Measurements from ENCODE around the gene HOXD9. TPM values are rescaled to one million over a fixed set of nuclear protein-coding genes. Genes with fewer than 3 reads are reported as not detected.
A peak's percentile ranks its signal among the peaks of the same experiment; 100 is the strongest.

The HOXD9 gene
- total RNA-seq, 1 experiment from 2014 or later: not detected

- Histone ChIP-seq H3K79me1 (ENCODE audit: insufficient read depth, low read depth, low read length, poor library complexity, severe bottlenecking) (no peaks in the 10 kb centered on the region), H3K56ac (ENCODE audit: insufficient read length, low read depth, low read length) (no peak overlapping the region), H3K9ac (ENCODE audit: extremely low read depth, insufficient read length, low read length) (no peak overlapping the region), H4K5ac (ENCODE audit: insufficient read length, low read depth, low read length) (no peak overlapping the region), H3K4me1 (ENCODE audit: insufficient read depth, low read length) (no peaks in the 10 kb centered on the region; the same call in 1 of the 2 replicates), H2BK15ac (ENCODE audit: low read depth, low read length) (no peak overlapping the region), H3K4me2 (ENCODE audit: insufficient read depth, insufficient read length, low read length) (no peak overlapping the region), H2BK120ac (ENCODE audit: low read depth, low read length, poor library complexity, severe bottlenecking) (no peak overlapping the region), H3K4ac (ENCODE audit: low read depth, low read length) (no peak overlapping the region), H2AK5ac (ENCODE audit: insufficient read length, low read length) (no peak overlapping the region), H3K23me2 (ENCODE audit: insufficient read length, low read depth, low read length, poor library complexity, severe bottlenecking) (peaks cover 8% of the 10 kb centered on the region), H2AFZ (ENCODE audit: low read length) (no peak overlapping the region), H4K8ac (replicated peaks; ENCODE audit: insufficient read length, low read depth, low read length) (no peak overlapping the region), H2BK12ac (ENCODE audit: insufficient read length, low read depth, low read length) (no peak overlapping the region), H3K14ac (ENCODE audit: insufficient read depth, low read length) (no peak overlapping the region), H2BK20ac (ENCODE audit: low read depth, low read length, poor library complexity, severe bottlenecking) (no peak overlapping the region), H3K9me3 (ENCODE audit: control insufficient read depth, low read depth, low read length) (no peaks in the 10 kb centered on the region), H2BK5ac (ENCODE audit: insufficient read length, low read length) (no peak overlapping the region), H3K79me2 (ENCODE audit: insufficient read depth, low read length) (no peaks in the 10 kb centered on the region), H3K27ac (ENCODE audit: insufficient read length, low read depth, low read length) (no peak overlapping the region), H3T11ph (ENCODE audit: low read length) (no peak overlapping the region), H4K91ac (ENCODE audit: insufficient read length, low read depth, low read length) (no peak overlapping the region), H3K23ac (ENCODE audit: insufficient read length, low read depth, low read length) (no peak overlapping the region), H3K27me3 (ENCODE audit: insufficient read depth, low read length) (peaks cover 89% of the 10 kb centered on the region), H3K18ac (ENCODE audit: insufficient read length, low read depth, low read length) (no peak overlapping the region), H4K20me1 (ENCODE audit: control insufficient read depth, insufficient read depth, insufficient read length) (no peaks in the 10 kb centered on the region)
- Mint-ChIP-seq H3K27me3 (ENCODE audit: low read depth) (peaks cover 98% of the 10 kb centered on the region), H3K9me3 (peaks cover 0 to 4% of the 10 kb centered on the region in 2 experiments; a peak in 4 of 5 replicates), H3K4me1 (peaks cover 2 to 11% of the 10 kb centered on the region in 2 experiments; a peak in 3 of 4 replicates), H3K27ac (no peak overlapping the region), H3K4me3 (no peak overlapping the region), H3K36me3 (ENCODE audit: insufficient read depth in 1 of 3, low read depth in 3 of 3) (no peaks in the 10 kb centered on the region)
- WGBS (ENCODE audit: extremely low coverage, insufficient read length, low lambda C conversion rate): no CpG with 5 or more reads among the region's 14 CpGs
- TF ChIP-seq CTCF (conservative IDR thresholded peaks at IDR 0.05): no peak
- peak; percentile 11 for DNase-seq
These were observed 16.0 kb downstream of the HOXD9 start for GRCh38 chr2:176138526-176138922.

All from H9 (cell line).